ENCODE data around the gene UBE2F.
A peak's percentile ranks its signal among the peaks of the same experiment; 100 is the strongest.

Gene UBE2F

DNA sequence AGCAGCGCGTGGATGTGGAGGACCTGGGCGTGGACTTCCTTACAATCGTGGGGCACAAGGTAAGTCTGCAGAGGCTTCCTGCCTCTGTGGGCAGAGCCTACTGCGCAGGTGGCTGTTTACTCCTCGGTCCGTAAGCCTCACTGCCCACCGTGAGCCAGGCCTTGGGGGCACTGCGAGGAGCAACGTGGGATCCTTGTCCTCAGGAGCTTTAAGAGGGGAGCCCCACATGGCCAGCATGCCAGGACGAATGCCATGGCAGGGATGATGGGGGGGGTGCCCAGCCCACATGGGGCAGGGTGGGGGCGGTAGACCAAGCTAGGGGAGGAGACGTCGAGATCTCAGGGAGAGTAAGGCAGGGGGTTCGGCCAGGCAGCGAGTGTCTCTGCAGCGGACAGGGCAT is 115.3 kb downstream of the UBE2F start:
- peaks cover 83% of the 10 kb centered on the region for H3K36me3 Mint-ChIP-seq (ENCODE audit: low read depth)
- H3K27me3 Mint-ChIP-seq: no peaks in the 10 kb centered on the region
- no peak overlapping the region for H3K4me3 Mint-ChIP-seq
- no peak overlapping the region for H3K27ac Mint-ChIP-seq
- peaks cover 18% of the 10 kb centered on the region for H3K4me1 Mint-ChIP-seq (ENCODE audit: low read depth)
- H3K9me3 Mint-ChIP-seq: no peaks in the 10 kb centered on the region
- intact Hi-C loops (cut with micrococcal nuclease): no loop called here

GRCh38 chr2:238082827-238083226 is 116.0 kb downstream of the UBE2F start:
- Mint-ChIP-seq H3K9me3 (no peaks in the 10 kb centered on the region), H3K27me3 (no peaks in the 10 kb centered on the region)

DNA sequence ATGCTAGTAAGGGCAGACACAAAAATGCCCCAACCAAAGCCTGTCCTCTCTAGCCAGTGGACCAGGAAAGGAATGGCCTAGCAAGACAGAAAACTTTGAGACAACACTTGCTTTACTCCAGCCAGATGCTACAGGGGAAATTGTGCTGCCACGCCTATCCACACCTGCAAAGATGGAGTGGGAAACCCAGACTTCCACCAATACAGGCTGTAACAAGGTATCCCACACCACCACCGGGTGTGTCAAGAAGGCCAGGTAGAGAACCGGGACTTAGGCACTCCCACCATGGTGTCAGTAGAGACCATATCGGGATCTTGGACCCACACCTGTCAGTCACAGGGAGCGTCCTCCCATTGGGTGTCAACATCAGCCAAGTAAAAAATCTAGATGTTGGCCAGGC is 117.1 kb downstream of the UBE2F start:
- H3K4me1 Mint-ChIP-seq (ENCODE audit: low read depth): peaks cover 36% of the 10 kb centered on the region
- H3K36me3 Mint-ChIP-seq (ENCODE audit: low read depth): peaks cover 67% of the 10 kb centered on the region
- no peak overlapping the region for H3K4me3 Mint-ChIP-seq
- intact Hi-C loops (cut with micrococcal nuclease): no loop called here
- no peaks in the 10 kb centered on the region for H3K9me3 Mint-ChIP-seq
- no peaks in the 10 kb centered on the region for H3K27me3 Mint-ChIP-seq
- no peak overlapping the region for H3K27ac Mint-ChIP-seq

More at GRCh38 chr2:238082827-238083226, 116.0 kb downstream of the UBE2F start:
- Mint-ChIP-seq H3K4me3 (no peak overlapping the region), H3K27ac (no peak overlapping the region), H3K4me1 (ENCODE audit: low read depth) (peaks cover 25% of the 10 kb centered on the region), H3K36me3 (ENCODE audit: low read depth) (peaks cover 76% of the 10 kb centered on the region)
- intact Hi-C loops (cut with micrococcal nuclease): no loop called here

- intact Hi-C loops (cut with micrococcal nuclease): no loop called here
- Mint-ChIP-seq H3K36me3 (ENCODE audit: low read depth) (peaks cover 61% of the 10 kb centered on the region), H3K27ac (peak overlapping the region; percentile 41), H3K4me3 (no peak overlapping the region), H3K4me1 (ENCODE audit: low read depth) (peaks cover 41% of the 10 kb centered on the region), H3K9me3 (no peaks in the 10 kb centered on the region), H3K27me3 (no peaks in the 10 kb centered on the region)
Measured at GRCh38 chr2:238084761-238085160, 117.9 kb downstream of the UBE2F start.

GRCh38 chr2:238085899-238086298 is 119.1 kb downstream of the UBE2F start:
- peaks cover 41% of the 10 kb centered on the region for H3K4me1 Mint-ChIP-seq (ENCODE audit: low read depth)
- H3K4me3 Mint-ChIP-seq: no peak overlapping the region
- intact Hi-C loops (cut with micrococcal nuclease): no loop called here
- H3K27me3 Mint-ChIP-seq: no peaks in the 10 kb centered on the region
- H3K9me3 Mint-ChIP-seq: no peaks in the 10 kb centered on the region
- H3K27ac Mint-ChIP-seq: peak overlapping the region; percentile 62
- H3K36me3 Mint-ChIP-seq (ENCODE audit: low read depth): peaks cover 53% of the 10 kb centered on the region

DNA sequence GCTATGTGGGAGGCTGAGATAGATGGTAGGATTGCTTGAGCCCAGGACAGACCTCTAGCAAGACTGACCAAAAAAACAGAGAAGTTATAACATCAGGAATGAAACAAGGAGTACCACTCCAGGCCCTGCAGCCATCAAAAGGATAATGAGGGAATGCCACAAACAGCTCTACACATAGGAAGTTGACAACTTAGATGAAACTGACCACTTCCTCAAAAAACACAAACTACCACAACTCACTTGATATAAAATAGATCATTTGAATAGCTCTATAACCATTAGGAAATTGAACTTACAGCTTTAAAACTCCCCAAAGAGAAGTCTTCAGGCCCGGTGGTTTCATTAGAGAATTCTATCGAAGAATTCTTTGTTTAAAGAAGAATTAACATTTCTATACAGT is 120.4 kb downstream of the UBE2F start:
- Mint-ChIP-seq H3K27ac (peak overlapping the region; percentile 62), H3K9me3 (no peaks in the 10 kb centered on the region), H3K4me3 (no peak overlapping the region), H3K27me3 (no peaks in the 10 kb centered on the region), H3K36me3 (ENCODE audit: low read depth) (peaks cover 53% of the 10 kb centered on the region), H3K4me1 (ENCODE audit: low read depth) (peaks cover 41% of the 10 kb centered on the region)
- intact Hi-C loops (cut with micrococcal nuclease): no loop called here

DNA sequence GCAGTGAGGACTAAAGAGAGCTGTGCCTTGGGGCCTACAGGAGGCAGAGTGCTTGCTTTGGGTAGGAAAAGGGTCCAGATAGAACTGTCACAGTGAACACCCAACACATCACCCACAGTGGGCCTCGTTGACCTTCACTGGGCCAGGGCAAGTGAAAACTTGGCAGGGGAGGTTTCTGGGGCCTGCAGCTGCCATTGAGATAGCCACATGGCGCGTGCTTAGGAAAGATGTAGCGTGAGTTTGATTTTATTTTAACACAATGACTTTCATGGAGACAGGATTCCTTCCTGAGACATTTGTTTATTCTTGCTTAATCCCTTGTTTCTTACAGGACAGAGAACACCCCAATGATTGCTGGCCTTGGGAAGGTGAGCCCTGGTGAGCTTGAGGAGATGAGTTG is 124.1 kb downstream of the UBE2F start:
- Mint-ChIP-seq H3K4me3 (no peak overlapping the region), H3K27ac (no peak overlapping the region), H3K9me3 (no peaks in the 10 kb centered on the region), H3K4me1 (ENCODE audit: low read depth) (peaks cover 41% of the 10 kb centered on the region), H3K36me3 (ENCODE audit: low read depth) (peaks cover 43% of the 10 kb centered on the region), H3K27me3 (no peaks in the 10 kb centered on the region)
- intact Hi-C loops (cut with micrococcal nuclease): no loop called here

GRCh38 chr2:238091436-238092060 is 124.7 kb downstream of the UBE2F start:
- no peak overlapping the region for H3K27ac Mint-ChIP-seq
- no peaks in the 10 kb centered on the region for H3K9me3 Mint-ChIP-seq
- H3K4me1 Mint-ChIP-seq (ENCODE audit: low read depth): peaks cover 35% of the 10 kb centered on the region
- H3K36me3 Mint-ChIP-seq (ENCODE audit: low read depth): peaks cover 48% of the 10 kb centered on the region
- H3K4me3 Mint-ChIP-seq: no peak overlapping the region
- intact Hi-C loops (cut with micrococcal nuclease): no loop called here
- no peaks in the 10 kb centered on the region for H3K27me3 Mint-ChIP-seq
